ENCODE measurements around the gene TCAP. TPM values are rescaled to one million over a fixed set of nuclear protein-coding genes. Genes with fewer than 3 reads are reported as not detected.

Gene TCAP
- total and polyA plus RNA-seq, 10 of the 15 experiments (the other 5 are each of a cell fraction or from before 2014, with no cell fraction given): 0.17 to 1.0 (median 0.36) TPM; not detected in 3

DNA sequence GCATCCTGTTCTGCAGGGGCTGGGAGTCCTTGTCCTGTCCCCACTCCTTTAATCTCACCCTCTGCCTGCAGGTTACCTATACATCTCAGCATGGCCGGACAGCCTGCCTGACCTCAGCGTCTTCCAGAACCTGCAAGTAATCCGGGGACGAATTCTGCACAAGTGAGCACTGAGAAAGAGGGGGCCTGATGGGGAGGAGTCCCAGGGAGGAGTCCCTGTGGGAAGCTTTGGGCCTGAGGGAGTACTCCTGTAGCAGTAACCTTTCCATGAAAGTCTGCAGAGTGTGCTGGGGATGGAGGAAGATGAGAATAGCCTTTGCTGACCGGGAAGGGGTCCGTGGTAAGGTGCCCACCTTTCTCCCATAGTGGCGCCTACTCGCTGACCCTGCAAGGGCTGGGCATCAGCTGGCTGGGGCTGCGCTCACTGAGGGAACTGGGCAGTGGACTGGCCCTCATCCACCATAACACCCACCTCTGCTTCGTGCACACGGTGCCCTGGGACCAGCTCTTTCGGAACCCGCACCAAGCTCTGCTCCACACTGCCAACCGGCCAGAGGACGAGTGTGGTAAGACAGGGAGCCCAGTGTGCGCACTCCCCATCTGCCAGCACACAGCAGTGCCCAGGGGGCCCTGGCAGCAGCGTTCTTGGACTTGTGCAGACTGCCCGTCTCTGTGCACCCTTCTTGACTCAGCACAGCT, 50.4 kb downstream of the TCAP start (continued):
- TF ChIP-seq, protein P1, sequence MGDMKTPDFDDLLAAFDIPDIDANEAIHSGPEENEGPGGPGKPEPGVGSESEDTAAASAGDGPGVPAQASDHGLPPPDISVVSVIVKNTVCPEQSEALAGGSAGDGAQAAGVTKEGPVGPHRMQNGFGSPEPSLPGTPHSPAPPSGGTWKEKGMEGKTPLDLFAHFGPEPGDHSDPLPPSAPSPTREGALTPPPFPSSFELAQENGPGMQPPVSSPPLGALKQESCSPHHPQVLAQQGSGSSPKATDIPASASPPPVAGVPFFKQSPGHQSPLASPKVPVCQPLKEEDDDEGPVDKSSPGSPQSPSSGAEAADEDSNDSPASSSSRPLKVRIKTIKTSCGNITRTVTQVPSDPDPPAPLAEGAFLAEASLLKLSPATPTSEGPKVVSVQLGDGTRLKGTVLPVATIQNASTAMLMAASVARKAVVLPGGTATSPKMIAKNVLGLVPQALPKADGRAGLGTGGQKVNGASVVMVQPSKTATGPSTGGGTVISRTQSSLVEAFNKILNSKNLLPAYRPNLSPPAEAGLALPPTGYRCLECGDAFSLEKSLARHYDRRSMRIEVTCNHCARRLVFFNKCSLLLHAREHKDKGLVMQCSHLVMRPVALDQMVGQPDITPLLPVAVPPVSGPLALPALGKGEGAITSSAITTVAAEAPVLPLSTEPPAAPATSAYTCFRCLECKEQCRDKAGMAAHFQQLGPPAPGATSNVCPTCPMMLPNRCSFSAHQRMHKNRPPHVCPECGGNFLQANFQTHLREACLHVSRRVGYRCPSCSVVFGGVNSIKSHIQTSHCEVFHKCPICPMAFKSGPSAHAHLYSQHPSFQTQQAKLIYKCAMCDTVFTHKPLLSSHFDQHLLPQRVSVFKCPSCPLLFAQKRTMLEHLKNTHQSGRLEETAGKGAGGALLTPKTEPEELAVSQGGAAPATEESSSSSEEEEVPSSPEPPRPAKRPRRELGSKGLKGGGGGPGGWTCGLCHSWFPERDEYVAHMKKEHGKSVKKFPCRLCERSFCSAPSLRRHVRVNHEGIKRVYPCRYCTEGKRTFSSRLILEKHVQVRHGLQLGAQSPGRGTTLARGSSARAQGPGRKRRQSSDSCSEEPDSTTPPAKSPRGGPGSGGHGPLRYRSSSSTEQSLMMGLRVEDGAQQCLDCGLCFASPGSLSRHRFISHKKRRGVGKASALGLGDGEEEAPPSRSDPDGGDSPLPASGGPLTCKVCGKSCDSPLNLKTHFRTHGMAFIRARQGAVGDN (IDR thresholded peaks at IDR 0.05): no peak
- no peak for TF ChIP-seq ZNF217 (IDR thresholded peaks at IDR 0.05)
- no peak for TF ChIP-seq SRF (IDR thresholded peaks at IDR 0.05; ENCODE audit: low read depth in 2 of 2, low read length in 2 of 2)
- TF ChIP-seq, protein P2, sequence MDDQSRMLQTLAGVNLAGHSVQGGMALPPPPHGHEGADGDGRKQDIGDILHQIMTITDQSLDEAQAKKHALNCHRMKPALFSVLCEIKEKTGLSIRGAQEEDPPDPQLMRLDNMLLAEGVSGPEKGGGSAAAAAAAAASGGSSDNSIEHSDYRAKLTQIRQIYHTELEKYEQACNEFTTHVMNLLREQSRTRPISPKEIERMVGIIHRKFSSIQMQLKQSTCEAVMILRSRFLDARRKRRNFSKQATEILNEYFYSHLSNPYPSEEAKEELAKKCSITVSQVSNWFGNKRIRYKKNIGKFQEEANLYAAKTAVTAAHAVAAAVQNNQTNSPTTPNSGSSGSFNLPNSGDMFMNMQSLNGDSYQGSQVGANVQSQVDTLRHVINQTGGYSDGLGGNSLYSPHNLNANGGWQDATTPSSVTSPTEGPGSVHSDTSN (IDR thresholded peaks at IDR 0.05; ENCODE audit: insufficient replicate concordance, low read depth, low read length): no peak
- TF ChIP-seq RCOR1 (conservative IDR thresholded peaks at IDR 0.05; ENCODE audit: low read depth, low read length): no peak
- TF ChIP-seq WRNIP1 (IDR thresholded peaks at IDR 0.05; ENCODE audit: borderline replicate concordance, low read depth, low read length): no peak
- TF ChIP-seq SREBF2 (IDR thresholded peaks at IDR 0.05; ENCODE audit: low read length): no peak

Other genes with a start within 250 kb of the TCAP start
Only the 7 nearest of the 12 such genes appear.
- gene NEUROD2, start 57.4 kb upstream of the TCAP start, total RNA-seq (2014; rRNA removed): not detected in 2 replicates
- gene NEUROD2, start 57.4 kb upstream of the TCAP start, total RNA-seq (2014; rRNA removed; fragmentation: Illumina TruSeq; extraction: Trizol): not detected in 2 replicates
- gene NEUROD2, start 57.4 kb upstream of the TCAP start, total RNA-seq (2021): not detected in 2 replicates
- not detected in 2 replicates for gene NEUROD2, start 57.4 kb upstream of the TCAP start, polyA plus RNA-seq (2011; rRNA removed)
- gene NEUROD2, start 57.4 kb upstream of the TCAP start, polyA plus RNA-seq (2014; fragmentation: Illumina TruSeq; extraction: Trizol): not detected in 2 replicates
- not detected for gene NEUROD2, start 57.4 kb upstream of the TCAP start, polyA plus RNA-seq (2014; fragmentation: Nextera tagmentation; extraction: Ambion mirVana)
- not detected in 2 replicates for gene NEUROD2, start 57.4 kb upstream of the TCAP start, polyA plus RNA-seq (2014; rRNA removed)
- not detected for gene NEUROD2, start 57.4 kb upstream of the TCAP start, polyA plus RNA-seq (2016; fragmentation: Nextera tagmentation; extraction: Ambion mirVana)
- not detected in 2 replicates for gene PPP1R1B, start 38.4 kb upstream of the TCAP start, total RNA-seq (2014; rRNA removed)
- not detected in 2 replicates for gene PPP1R1B, start 38.4 kb upstream of the TCAP start, total RNA-seq (2014; rRNA removed; fragmentation: Illumina TruSeq; extraction: Trizol)
- not detected in 2 replicates for gene PPP1R1B, start 38.4 kb upstream of the TCAP start, total RNA-seq (2021)
- gene PPP1R1B, start 38.4 kb upstream of the TCAP start, polyA plus RNA-seq (2011; rRNA removed): 0.08 and 0.10 TPM in 2 replicates
- gene PPP1R1B, start 38.4 kb upstream of the TCAP start, polyA plus RNA-seq (2014; fragmentation: Illumina TruSeq; extraction: Trizol): not detected in 2 replicates
- not detected for gene PPP1R1B, start 38.4 kb upstream of the TCAP start, polyA plus RNA-seq (2014; fragmentation: Nextera tagmentation; extraction: Ambion mirVana)
- gene PPP1R1B, start 38.4 kb upstream of the TCAP start, polyA plus RNA-seq (2014; rRNA removed): not detected in 2 replicates
- gene PPP1R1B, start 38.4 kb upstream of the TCAP start, polyA plus RNA-seq (2016; fragmentation: Nextera tagmentation; extraction: Ambion mirVana): not detected
- 16.4 and 21.5 TPM in 2 replicates for gene STARD3, start 28.2 kb upstream of the TCAP start, total RNA-seq (2014; rRNA removed)
- 14.3 and 15.8 TPM in 2 replicates for gene STARD3, start 28.2 kb upstream of the TCAP start, total RNA-seq (2014; rRNA removed; fragmentation: Illumina TruSeq; extraction: Trizol)
- gene STARD3, start 28.2 kb upstream of the TCAP start, total RNA-seq (2021): 46.3 and 48.2 TPM in 2 replicates
- 34.0 and 57.7 TPM in 2 replicates for gene STARD3, start 28.2 kb upstream of the TCAP start, polyA plus RNA-seq (2011; rRNA removed)
- gene STARD3, start 28.2 kb upstream of the TCAP start, polyA plus RNA-seq (2014; fragmentation: Illumina TruSeq; extraction: Trizol): 17.7 and 24.8 TPM in 2 replicates
- 1 to 10 TPM in 1 of 2 experiments, under 1 TPM in 1; 0.08 to 1.4 TPM for gene STARD3, start 28.2 kb upstream of the TCAP start, polyA plus RNA-seq (2014; fragmentation: Nextera tagmentation; extraction: Ambion mirVana)
- gene STARD3, start 28.2 kb upstream of the TCAP start, polyA plus RNA-seq (2014; rRNA removed): 41.0 and 62.7 TPM in 2 replicates
- 10 to 100 TPM; 30.2 to 38.8 TPM for gene STARD3, start 28.2 kb upstream of the TCAP start, polyA plus RNA-seq (2016; fragmentation: Nextera tagmentation; extraction: Ambion mirVana)
- gene PNMT, start 3.1 kb downstream of the TCAP start, total RNA-seq (2014; rRNA removed): not detected in 2 replicates
- gene PNMT, start 3.1 kb downstream of the TCAP start, total RNA-seq (2014; rRNA removed; fragmentation: Illumina TruSeq; extraction: Trizol): not detected in 2 replicates
- gene PNMT, start 3.1 kb downstream of the TCAP start, total RNA-seq (2021): not detected in 2 replicates
- not detected in 2 replicates for gene PNMT, start 3.1 kb downstream of the TCAP start, polyA plus RNA-seq (2011; rRNA removed)
- gene PNMT, start 3.1 kb downstream of the TCAP start, polyA plus RNA-seq (2014; fragmentation: Illumina TruSeq; extraction: Trizol): not detected in 2 replicates
- not detected for gene PNMT, start 3.1 kb downstream of the TCAP start, polyA plus RNA-seq (2014; fragmentation: Nextera tagmentation; extraction: Ambion mirVana)
- gene PNMT, start 3.1 kb downstream of the TCAP start, polyA plus RNA-seq (2014; rRNA removed): 0.24 TPM in 1 of 2 replicates, not detected in the other
- gene PNMT, start 3.1 kb downstream of the TCAP start, polyA plus RNA-seq (2016; fragmentation: Nextera tagmentation; extraction: Ambion mirVana): not detected
- gene PGAP3, start 22.7 kb downstream of the TCAP start, total RNA-seq (2014; rRNA removed): 6.4 and 7.4 TPM in 2 replicates
- gene PGAP3, start 22.7 kb downstream of the TCAP start, total RNA-seq (2014; rRNA removed; fragmentation: Illumina TruSeq; extraction: Trizol): 2.7 and 4.3 TPM in 2 replicates
- 10.0 and 10.5 TPM in 2 replicates for gene PGAP3, start 22.7 kb downstream of the TCAP start, total RNA-seq (2021)
- 2.8 and 6.6 TPM in 2 replicates for gene PGAP3, start 22.7 kb downstream of the TCAP start, polyA plus RNA-seq (2011; rRNA removed)
- gene PGAP3, start 22.7 kb downstream of the TCAP start, polyA plus RNA-seq (2014; fragmentation: Illumina TruSeq; extraction: Trizol): 2.6 and 5.1 TPM in 2 replicates
- 1 to 10 TPM in 1 of 2 experiments, under 1 TPM in 1; 0.21 to 1.2 TPM for gene PGAP3, start 22.7 kb downstream of the TCAP start, polyA plus RNA-seq (2014; fragmentation: Nextera tagmentation; extraction: Ambion mirVana)
- 5.6 and 8.4 TPM in 2 replicates for gene PGAP3, start 22.7 kb downstream of the TCAP start, polyA plus RNA-seq (2014; rRNA removed)
- gene PGAP3, start 22.7 kb downstream of the TCAP start, polyA plus RNA-seq (2016; fragmentation: Nextera tagmentation; extraction: Ambion mirVana): 1 to 10 TPM; 4.9 to 5.9 TPM
- 4.1 and 5.5 TPM in 2 replicates for gene ERBB2, start 34.7 kb downstream of the TCAP start, total RNA-seq (2014; rRNA removed)
- gene ERBB2, start 34.7 kb downstream of the TCAP start, total RNA-seq (2014; rRNA removed; fragmentation: Illumina TruSeq; extraction: Trizol): 3.9 and 4.7 TPM in 2 replicates
- 6.8 and 7.0 TPM in 2 replicates for gene ERBB2, start 34.7 kb downstream of the TCAP start, total RNA-seq (2021)
- 4.0 and 4.2 TPM in 2 replicates for gene ERBB2, start 34.7 kb downstream of the TCAP start, polyA plus RNA-seq (2011; rRNA removed)
- gene ERBB2, start 34.7 kb downstream of the TCAP start, polyA plus RNA-seq (2014; fragmentation: Illumina TruSeq; extraction: Trizol): 3.1 and 4.5 TPM in 2 replicates
- under 1 TPM; 0.39 to 0.77 TPM for gene ERBB2, start 34.7 kb downstream of the TCAP start, polyA plus RNA-seq (2014; fragmentation: Nextera tagmentation; extraction: Ambion mirVana)
- 5.0 and 7.0 TPM in 2 replicates for gene ERBB2, start 34.7 kb downstream of the TCAP start, polyA plus RNA-seq (2014; rRNA removed)
- 1 to 10 TPM; 3.2 to 3.7 TPM for gene ERBB2, start 34.7 kb downstream of the TCAP start, polyA plus RNA-seq (2016; fragmentation: Nextera tagmentation; extraction: Ambion mirVana)
- gene MIEN1, start 65.2 kb downstream of the TCAP start, total RNA-seq (2014; rRNA removed): 42.5 and 50.5 TPM in 2 replicates
- 34.2 and 41.5 TPM in 2 replicates for gene MIEN1, start 65.2 kb downstream of the TCAP start, total RNA-seq (2014; rRNA removed; fragmentation: Illumina TruSeq; extraction: Trizol)
- 36.6 and 39.7 TPM in 2 replicates for gene MIEN1, start 65.2 kb downstream of the TCAP start, total RNA-seq (2021)
- 29.2 and 45.0 TPM in 2 replicates for gene MIEN1, start 65.2 kb downstream of the TCAP start, polyA plus RNA-seq (2011; rRNA removed)
- gene MIEN1, start 65.2 kb downstream of the TCAP start, polyA plus RNA-seq (2014; fragmentation: Illumina TruSeq; extraction: Trizol): 69.2 and 74.4 TPM in 2 replicates
- gene MIEN1, start 65.2 kb downstream of the TCAP start, polyA plus RNA-seq (2014; fragmentation: Nextera tagmentation; extraction: Ambion mirVana): 10 to 100 TPM; 24.9 to 42.5 TPM
- 61.5 and 70.1 TPM in 2 replicates for gene MIEN1, start 65.2 kb downstream of the TCAP start, polyA plus RNA-seq (2014; rRNA removed)
- gene MIEN1, start 65.2 kb downstream of the TCAP start, polyA plus RNA-seq (2016; fragmentation: Nextera tagmentation; extraction: Ambion mirVana): 10 to 100 TPM; 86.4 to 89.1 TPM